Measurements from ENCODE around the gene ADAMTSL1. TPM values are rescaled to one million over a fixed set of nuclear protein-coding genes. Genes with fewer than 3 reads are reported as not detected.

ADAMTSL1 gene
- polyA plus RNA-seq, 3 donors: 12.1 to 18.2 (median 14.2) TPM

- DNase-seq (ENCODE audit: extremely low read depth in 1 of 11, low read depth in 9 of 11, low spot score in 4 of 11): no peak
Measured at GRCh38 chr9:18489861-18490260, 15.9 kb downstream of the ADAMTSL1 start.

GRCh38 chr9:18490641-18491370 is 16.9 kb downstream of the ADAMTSL1 start:
- no peak for DNase-seq (ENCODE audit: extremely low read depth in 1 of 11, low read depth in 9 of 11, low spot score in 4 of 11)

- no peak for DNase-seq (ENCODE audit: extremely low read depth in 1 of 11, low read depth in 9 of 11, low spot score in 4 of 11)
Measured at GRCh38 chr9:18492612-18493011, 18.7 kb downstream of the ADAMTSL1 start.

- DNase-seq (ENCODE audit: extremely low read depth in 1 of 11, low read depth in 9 of 11, low spot score in 4 of 11): no peak
Measured at GRCh38 chr9:18493451-18493993, 19.6 kb downstream of the ADAMTSL1 start.

GRCh38 chr9:18495065-18495464 is 21.1 kb downstream of the ADAMTSL1 start:
- DNase-seq (ENCODE audit: extremely low read depth in 1 of 11, low read depth in 9 of 11, low spot score in 4 of 11): no peak

GRCh38 chr9:18496256-18497000 is 22.5 kb downstream of the ADAMTSL1 start:
- no peak for DNase-seq (ENCODE audit: extremely low read depth in 1 of 11, low read depth in 9 of 11, low spot score in 4 of 11)

GRCh38 chr9:18499062-18499461 is 25.1 kb downstream of the ADAMTSL1 start:
- no peak for DNase-seq (ENCODE audit: extremely low read depth in 1 of 11, low read depth in 9 of 11, low spot score in 4 of 11)

GRCh38 chr9:18499980-18500379 is 26.0 kb downstream of the ADAMTSL1 start:
- no peak for DNase-seq (ENCODE audit: extremely low read depth in 1 of 11, low read depth in 9 of 11, low spot score in 4 of 11)

- DNase-seq (ENCODE audit: extremely low read depth in 1 of 11, low read depth in 9 of 11, low spot score in 4 of 11): no peak
Measured at GRCh38 chr9:18500451-18500850, 26.5 kb downstream of the ADAMTSL1 start.

GRCh38 chr9:18501949-18502348 is 28.0 kb downstream of the ADAMTSL1 start:
- DNase-seq (ENCODE audit: extremely low read depth in 1 of 11, low read depth in 9 of 11, low spot score in 4 of 11): no peak

- no peak for DNase-seq (ENCODE audit: extremely low read depth in 1 of 11, low read depth in 9 of 11, low spot score in 4 of 11)
Measured at GRCh38 chr9:18502546-18502945, 28.6 kb downstream of the ADAMTSL1 start.

GRCh38 chr9:18504707-18505106 is 30.8 kb downstream of the ADAMTSL1 start:
- DNase-seq (ENCODE audit: extremely low read depth in 1 of 11, low read depth in 9 of 11, low spot score in 4 of 11): no peak

GRCh38 chr9:18507151-18507550 is 33.2 kb downstream of the ADAMTSL1 start:
- no peak for DNase-seq (ENCODE audit: extremely low read depth in 1 of 11, low read depth in 9 of 11, low spot score in 4 of 11)

- DNase-seq (ENCODE audit: extremely low read depth in 1 of 11, low read depth in 9 of 11, low spot score in 4 of 11): no peak
Measured at GRCh38 chr9:18516514-18516913, 42.6 kb downstream of the ADAMTSL1 start.

- DNase-seq (ENCODE audit: extremely low read depth in 1 of 11, low read depth in 9 of 11, low spot score in 4 of 11): no peak
Measured at GRCh38 chr9:18516965-18517364, 43.0 kb downstream of the ADAMTSL1 start.

- DNase-seq (ENCODE audit: extremely low read depth in 1 of 11, low read depth in 9 of 11, low spot score in 4 of 11): no peak
Measured at GRCh38 chr9:18520416-18521047, 46.6 kb downstream of the ADAMTSL1 start.

- no peak for DNase-seq (ENCODE audit: extremely low read depth in 1 of 11, low read depth in 9 of 11, low spot score in 4 of 11)
Measured at GRCh38 chr9:18526685-18527084, 52.7 kb downstream of the ADAMTSL1 start.

GRCh38 chr9:18531136-18532065 is 57.4 kb downstream of the ADAMTSL1 start:
- no peak for DNase-seq (ENCODE audit: extremely low read depth in 1 of 11, low read depth in 9 of 11, low spot score in 4 of 11)

- no peak for DNase-seq (ENCODE audit: extremely low read depth in 1 of 11, low read depth in 9 of 11, low spot score in 4 of 11)
Measured at GRCh38 chr9:18534611-18535010, 60.7 kb downstream of the ADAMTSL1 start.
